ENCODE data around the gene DCST1. TPM values are rescaled to one million over a fixed set of nuclear protein-coding genes. Genes with fewer than 3 reads are reported as not detected.

Gene DCST1
- total RNA-seq, 1 donor from 2014 or later, result not detected

GRCh38 chr1:155072531-155073289 lies 39.1 kb downstream of the DCST1 start:
- DNase-seq (ENCODE audit: low read depth in 2 of 2), result no peak

GRCh38 chr1:155073377-155074242 lies 40.0 kb downstream of the DCST1 start:
- DNase-seq (ENCODE audit: low read depth in 2 of 2), result no peak

- DNase-seq (ENCODE audit: low read depth in 2 of 2), result no peak
Observed at GRCh38 chr1:155075535-155075934, 41.9 kb downstream of the DCST1 start.

GRCh38 chr1:155076371-155076770 lies 42.7 kb downstream of the DCST1 start:
- no peak for DNase-seq (ENCODE audit: low read depth in 2 of 2)

- no peak for DNase-seq (ENCODE audit: low read depth in 2 of 2)
Observed at GRCh38 chr1:155077346-155077745, 43.7 kb downstream of the DCST1 start.

GRCh38 chr1:155077758-155078445 lies 44.3 kb downstream of the DCST1 start:
- no peak for DNase-seq (ENCODE audit: low read depth in 2 of 2)

GRCh38 chr1:155078469-155079209 lies 45.0 kb downstream of the DCST1 start, which contains the start of gene EFNA3:
EFNA3 (plus strand) TSS chr1:155078837; CDS start chr1:155078942, 105 bp downstream.
- peak; percentile 55 to 76 for DNase-seq (ENCODE audit: low read depth in 2 of 2)

- DNase-seq (ENCODE audit: low read depth in 2 of 2), result no peak
Observed at GRCh38 chr1:155079210-155079486, 45.5 kb downstream of the DCST1 start.

GRCh38 chr1:155079487-155080311 lies 46.1 kb downstream of the DCST1 start:
- peak in 1 of 2 donors; percentile 20 for DNase-seq (ENCODE audit: low read depth in 2 of 2)

GRCh38 chr1:155080312-155081228 lies 46.9 kb downstream of the DCST1 start:
- DNase-seq (ENCODE audit: low read depth in 2 of 2), result peak in 1 of 2 donors; percentile 26

GRCh38 chr1:155081472-155082300 lies 48.1 kb downstream of the DCST1 start:
- no peak for DNase-seq (ENCODE audit: low read depth in 2 of 2)

GRCh38 chr1:155082301-155083051 lies 48.9 kb downstream of the DCST1 start:
- no peak for DNase-seq (ENCODE audit: low read depth in 2 of 2)

- no peak for DNase-seq (ENCODE audit: low read depth in 2 of 2)
Observed at GRCh38 chr1:155083052-155083541, 49.5 kb downstream of the DCST1 start.

GRCh38 chr1:155083865-155084721 lies 50.5 kb downstream of the DCST1 start:
- DNase-seq (ENCODE audit: low read depth in 2 of 2), result peak in 1 of 2 donors; percentile 25

GRCh38 chr1:155084722-155085503 lies 51.3 kb downstream of the DCST1 start:
- peak; percentile 88 to 94 for DNase-seq (ENCODE audit: low read depth in 2 of 2)

All from lung microvascular endothelial cell (primary cell).